T-cell (primary cell): ENCODE results near the gene PNPLA5. TPM values are rescaled to one million over a fixed set of nuclear protein-coding genes. Genes with fewer than 3 reads are reported as not detected.

ENCODE experiments used
- ATAC-seq, 4 experiments: fragments of 200-7000 bp in 3 of 4; fragments of 150-1000 bp in 1 of 4; cut with Tn5 transposase; replicated peaks in 1 of 4; 1 replicate in 3 of 4; 2 replicates in 1 of 4; pipeline ENCODE4 v1.10.0; 2021; ENCODE audit warnings: moderate library complexity in 3 of 4, mild to moderate bottlenecking in 2 of 4, moderate number of reproducible peaks in 1 of 4
- CTCF ChIA-PET, 2 donors: fragments of 300-600 bp; sonication (Branson Sonifier 250); formaldehyde crosslinking; loops; one replicate each; lab custom pipeline; 2022; ENCODE audit warnings: antibody characterized with exemption in 2 of 2; lab: Charles Lee
- POLR2A ChIA-PET, 2 donors: fragments of 300-600 bp; sonication (Branson Sonifier 250); formaldehyde crosslinking; loops; one replicate each; lab custom pipeline; 2022; ENCODE audit warnings: antibody characterized with exemption in 2 of 2; lab: Charles Lee
- DNase-seq, 35 experiments: peaks; one replicate each; pipeline versions ENCODE4 v3.0.0 to v3.0.0-alpha.2; 2013 to 2023
- H3K27ac ChIP-seq: one replicate; pipeline ENCODE4 v1.5.1; 2013; ENCODE audit warnings: low read length
- H3K27me3 ChIP-seq, 2 experiments: replicated peaks in 1 of 2; 1 replicate in 1 of 2; 2 replicates in 1 of 2; pipeline versions ENCODE4 v1.6.1 to v1.7.0; 2013; ENCODE audit warnings: low read length in 1 of 2, mixed read lengths in 1 of 2; ENCODE audit not compliant: control insufficient read depth in 2 of 2, insufficient read depth in 2 of 2; ENCODE audit errors: extremely low read depth in 1 of 2
- H3K36me3 ChIP-seq, 2 donors: 1 replicate in 1 of 2; 2 replicates in 1 of 2; pipeline versions ENCODE4 v1.6.1 to v1.7.0; 2013; ENCODE audit warnings: low read length in 1 of 2; ENCODE audit not compliant: control insufficient read depth in 2 of 2, insufficient read depth in 1 of 2; ENCODE audit errors: extremely low read depth in 1 of 2
- H3K4me1 ChIP-seq, 2 experiments: 1 replicate in 1 of 2; 2 replicates in 1 of 2; pipeline versions ENCODE4 v1.6.1 to v1.7.0; 2013; ENCODE audit warnings: low read length in 2 of 2, mixed read lengths in 1 of 2; ENCODE audit not compliant: insufficient read depth in 2 of 2, control insufficient read depth in 1 of 2; ENCODE audit errors: extremely low read depth in 1 of 2
- H3K4me3 ChIP-seq, 2 donors: 1 replicate in 1 of 2; 2 replicates in 1 of 2; pipeline versions ENCODE4 v1.5.1 to v1.7.0; 2013; ENCODE audit warnings: mild to moderate bottlenecking in 2 of 2, low read length in 1 of 2, moderate library complexity in 1 of 2; ENCODE audit not compliant: control insufficient read depth in 1 of 2; ENCODE audit errors: extremely low read depth in 1 of 2
- H3K9me3 ChIP-seq: 2 replicates; pipeline ENCODE4 v1.7.0; 2013
- H3K27ac Mint-ChIP-seq, 2 donors: one replicate each; pipeline ENCODE4 v1.8.0; 2020 to 2021; ENCODE audit warnings: mild to moderate bottlenecking in 2 of 2, mixed read lengths in 2 of 2
- H3K27me3 Mint-ChIP-seq, 2 donors: one replicate each; pipeline ENCODE4 v1.8.0; 2021 to 2022; ENCODE audit warnings: mixed read lengths in 2 of 2
- H3K36me3 Mint-ChIP-seq: one replicate; pipeline ENCODE4 v1.8.0; 2021; ENCODE audit warnings: mixed read lengths
- H3K4me1 Mint-ChIP-seq, 3 donors: one replicate each; pipeline ENCODE4 v1.8.0; 2020 to 2022; ENCODE audit warnings: mixed read lengths in 3 of 3, mild to moderate bottlenecking in 1 of 3
- H3K4me3 Mint-ChIP-seq, 3 donors: one replicate each; pipeline ENCODE4 v1.8.0; 2020 to 2022; ENCODE audit warnings: mild to moderate bottlenecking in 3 of 3, mixed read lengths in 3 of 3, moderate library complexity in 3 of 3
- H3K9me3 Mint-ChIP-seq, 3 donors: one replicate each; pipeline ENCODE4 v1.8.0; 2020 to 2022; ENCODE audit warnings: mixed read lengths in 3 of 3
- WGBS: methylation state at CpG from one replicate; pipeline ENCODE4 v1.1.5; 2013; ENCODE audit warnings: missing lambda C conversion rate; ENCODE audit not compliant: insufficient coverage; 5-methylcytosine and 5-hydroxymethylcytosine counted together
- total RNA-seq, 35 experiments: library from RNA in 6 of 35; stranded (reverse) in 6 of 35; fragments of 120-200 nt in 1 of 35; gene quantifications; one replicate each; pipeline versions ENCODE4 v1.2.1 to v1.2.4 and lab custom pipeline; 2013 to 2026

The PNPLA5 gene
- total RNA-seq, 5 donors from 2014 or later (not counting 1 experiment from before 2014, with no cell fraction given): not detected

GRCh38 chr22:43884600-43885318 is 7.1 kb downstream of the PNPLA5 start:
- no peak overlapping the region for H3K4me3 Mint-ChIP-seq
- peak in 19 of 35 experiments; percentile 4 to 55 (median 21) for DNase-seq
- no peaks in the 10 kb centered on the region for H3K9me3 Mint-ChIP-seq
- H3K36me3 ChIP-seq: no peaks in the 10 kb centered on the region
- H3K9me3 ChIP-seq: no peaks in the 10 kb centered on the region
- no peak for ATAC-seq
- POLR2A ChIA-PET: no interaction called here
- peaks cover under 1 to 76% of the 10 kb centered on the region in 2 experiments for H3K27me3 ChIP-seq
- H3K4me1 Mint-ChIP-seq: no peaks in the 10 kb centered on the region
- H3K36me3 Mint-ChIP-seq: no peaks in the 10 kb centered on the region
- 13% methylated on average over 13 of the region's 18 CpGs for WGBS
- peaks cover 28 to 41% of the 10 kb centered on the region in 2 donors for H3K27me3 Mint-ChIP-seq
- no peak overlapping the region for H3K4me3 ChIP-seq
- no peak overlapping the region for H3K27ac ChIP-seq
- H3K27ac Mint-ChIP-seq: no peak overlapping the region
- peaks cover 0 to 14% of the 10 kb centered on the region in 2 experiments for H3K4me1 ChIP-seq
- CTCF ChIA-PET: interaction anchor here in 1 of 2 donors (0.5 kb wide), 1 partner anchor 758 kb away, joined by 3 read pairs; no protein-coding TSS in a partner anchor

DNA sequence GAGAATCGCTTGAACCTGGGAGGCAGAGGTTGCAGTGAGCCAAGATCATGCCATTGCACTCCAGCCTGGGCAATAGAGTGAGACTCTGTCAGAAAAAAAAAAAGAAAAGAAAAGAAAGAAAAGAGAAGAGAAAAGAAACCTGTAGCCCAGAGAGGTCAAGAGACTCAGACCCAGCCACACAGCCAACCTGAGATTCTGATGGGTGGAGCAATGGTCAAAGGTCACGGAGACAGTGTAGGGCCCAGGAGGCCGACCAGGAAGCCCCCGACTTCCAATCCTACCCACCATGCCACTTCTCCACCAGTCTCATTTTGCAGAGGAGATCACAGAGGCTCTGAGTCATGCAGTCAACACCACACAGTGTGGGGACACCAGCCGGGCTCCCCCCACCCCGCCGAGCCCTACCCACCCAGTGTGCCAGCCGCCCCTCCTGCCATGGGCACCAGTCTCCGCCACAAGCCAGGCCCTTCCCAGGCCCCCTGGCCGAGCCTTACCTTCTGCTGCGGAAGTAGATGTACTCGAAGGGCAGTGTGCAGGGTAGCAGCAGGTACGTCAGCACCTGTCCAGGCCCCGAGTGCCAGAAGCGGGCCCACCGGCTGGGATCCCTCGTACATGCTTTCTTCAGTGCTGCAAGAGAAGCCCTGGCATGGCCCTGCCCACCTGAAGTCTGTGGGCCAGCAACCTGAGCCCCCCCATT is 7.9 kb downstream of the PNPLA5 start:
- DNase-seq (no peak), ATAC-seq (no peak)
- H3K36me3 Mint-ChIP-seq: no peaks in the 10 kb centered on the region
- H3K4me1 Mint-ChIP-seq: no peaks in the 10 kb centered on the region
- H3K27ac ChIP-seq: no peak overlapping the region
- peaks cover 0 to 76% of the 10 kb centered on the region in 2 experiments for H3K27me3 ChIP-seq
- CTCF ChIA-PET: interaction anchor here (0.5 to 0.9 kb wide), 3 partner anchors 62 to 680 kb away, joined by 3 to 6 read pairs (median 3); no protein-coding TSS in a partner anchor
- peaks cover 29 to 35% of the 10 kb centered on the region in 2 donors for H3K27me3 Mint-ChIP-seq
- no peaks in the 10 kb centered on the region for H3K9me3 ChIP-seq
- no peak overlapping the region for H3K4me3 Mint-ChIP-seq
- H3K9me3 Mint-ChIP-seq: no peaks in the 10 kb centered on the region
- POLR2A ChIA-PET: no interaction called here
- H3K4me1 ChIP-seq: peaks cover 0 to 14% of the 10 kb centered on the region in 2 experiments
- no peaks in the 10 kb centered on the region for H3K36me3 ChIP-seq
- 81% methylated on average over 9 of the region's 17 CpGs for WGBS
- no peak overlapping the region for H3K4me3 ChIP-seq
- H3K27ac Mint-ChIP-seq: no peak overlapping the region

DNA sequence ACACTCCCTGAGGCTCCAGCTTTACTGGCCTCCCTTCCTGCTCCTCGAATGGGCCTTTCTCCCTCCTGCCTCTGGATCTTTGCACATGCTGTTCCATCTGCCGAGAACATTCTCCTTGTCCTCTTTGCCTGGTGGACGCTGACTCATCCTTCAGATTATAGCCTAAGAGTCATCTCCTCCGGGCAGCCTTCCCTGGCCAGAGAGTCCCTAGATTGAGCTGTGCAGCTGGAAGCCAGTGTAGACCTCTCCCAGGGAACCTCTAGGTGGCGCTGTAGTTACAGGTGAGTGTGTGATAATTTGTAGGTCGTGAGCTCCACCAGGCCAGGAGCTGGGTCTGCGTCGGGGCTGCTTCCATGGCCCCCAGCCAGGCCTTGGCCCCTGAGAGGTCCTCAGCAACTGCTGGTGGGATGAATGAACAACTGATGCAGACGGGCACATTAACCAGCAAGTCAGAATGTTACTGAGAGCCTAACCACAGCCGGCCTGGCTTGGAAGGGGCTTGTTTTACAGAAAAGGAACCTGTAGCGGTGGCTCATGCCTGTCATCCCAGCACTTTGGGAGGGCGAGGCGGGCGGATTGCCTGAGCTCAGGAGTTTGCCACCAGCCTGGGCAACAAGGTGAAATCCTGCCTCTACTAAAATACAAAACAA is 8.7 kb downstream of the PNPLA5 start:
- H3K4me1 Mint-ChIP-seq: no peaks in the 10 kb centered on the region
- no peak overlapping the region for H3K4me3 Mint-ChIP-seq
- peak; percentile 46 to 65 (median 54) for ATAC-seq
- 30% methylated on average over 13 of the region's 14 CpGs for WGBS
- peaks cover 0 to 14% of the 10 kb centered on the region in 2 experiments for H3K4me1 ChIP-seq
- no peak overlapping the region for H3K27ac Mint-ChIP-seq
- no peak overlapping the region for H3K27ac ChIP-seq
- H3K36me3 Mint-ChIP-seq: no peaks in the 10 kb centered on the region
- no peaks in the 10 kb centered on the region for H3K9me3 Mint-ChIP-seq
- DNase-seq: peak in 25 of 35 experiments; percentile 13 to 69 (median 27)
- peaks cover 28 to 37% of the 10 kb centered on the region in 2 donors for H3K27me3 Mint-ChIP-seq
- CTCF ChIA-PET: interaction anchor here (0.5 to 0.9 kb wide), 3 partner anchors 63 to 681 kb away, joined by 3 to 6 read pairs (median 3); no protein-coding TSS in a partner anchor
- no peak overlapping the region for H3K4me3 ChIP-seq
- peaks cover 0 to 78% of the 10 kb centered on the region in 2 experiments for H3K27me3 ChIP-seq
- POLR2A ChIA-PET: no interaction called here
- H3K9me3 ChIP-seq: no peaks in the 10 kb centered on the region
- H3K36me3 ChIP-seq: no peaks in the 10 kb centered on the region

DNA sequence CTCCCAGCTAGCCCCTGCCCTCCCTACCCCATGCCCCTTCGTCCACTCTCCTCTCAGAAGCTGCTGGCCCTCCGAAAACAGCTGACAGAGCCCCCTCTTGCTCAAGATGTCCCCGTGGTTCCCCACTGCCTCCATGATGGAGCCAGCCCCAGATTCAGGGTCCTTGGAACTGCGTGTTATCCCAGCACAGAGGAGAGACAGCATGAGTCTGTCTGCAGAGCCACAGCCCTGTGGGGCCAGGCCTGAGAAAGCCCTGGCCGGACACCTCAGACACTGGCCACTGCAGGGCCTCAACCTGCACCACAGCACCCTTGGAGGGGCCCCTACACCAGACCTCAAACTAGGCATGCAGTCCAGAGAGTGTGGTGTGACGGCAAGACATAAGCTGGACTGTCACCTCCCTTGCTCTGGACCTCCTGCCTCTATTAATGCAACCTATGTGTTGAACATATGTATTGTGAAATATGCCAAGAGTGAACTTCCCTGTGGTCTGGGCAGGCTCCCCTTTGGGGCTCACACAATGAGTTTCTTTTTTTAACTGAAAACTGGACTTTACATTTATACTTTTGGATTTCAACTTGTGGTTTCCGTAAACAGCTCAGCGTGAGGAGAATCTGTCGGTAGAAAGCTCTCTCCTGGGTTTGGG is 9.6 kb downstream of the PNPLA5 start:
- Histone ChIP-seq H3K4me1 (peaks cover 0 to 14% of the 10 kb centered on the region in 2 experiments), H3K27me3 (peaks cover 0 to 78% of the 10 kb centered on the region in 2 experiments), H3K4me3 (no peak overlapping the region), H3K36me3 (no peaks in the 10 kb centered on the region), H3K27ac (no peak overlapping the region), H3K9me3 (no peaks in the 10 kb centered on the region)
- ATAC-seq (no peak), DNase-seq (no peak)
- peaks cover 29 to 38% of the 10 kb centered on the region in 2 donors for H3K27me3 Mint-ChIP-seq
- no peaks in the 10 kb centered on the region for H3K4me1 Mint-ChIP-seq
- no peak overlapping the region for H3K4me3 Mint-ChIP-seq
- POLR2A ChIA-PET: no interaction called here
- WGBS: 64% methylated on average over 8 of the region's 9 CpGs
- no peak overlapping the region for H3K27ac Mint-ChIP-seq
- H3K36me3 Mint-ChIP-seq: no peaks in the 10 kb centered on the region
- no peaks in the 10 kb centered on the region for H3K9me3 Mint-ChIP-seq
- CTCF ChIA-PET: no interaction called here

DNA sequence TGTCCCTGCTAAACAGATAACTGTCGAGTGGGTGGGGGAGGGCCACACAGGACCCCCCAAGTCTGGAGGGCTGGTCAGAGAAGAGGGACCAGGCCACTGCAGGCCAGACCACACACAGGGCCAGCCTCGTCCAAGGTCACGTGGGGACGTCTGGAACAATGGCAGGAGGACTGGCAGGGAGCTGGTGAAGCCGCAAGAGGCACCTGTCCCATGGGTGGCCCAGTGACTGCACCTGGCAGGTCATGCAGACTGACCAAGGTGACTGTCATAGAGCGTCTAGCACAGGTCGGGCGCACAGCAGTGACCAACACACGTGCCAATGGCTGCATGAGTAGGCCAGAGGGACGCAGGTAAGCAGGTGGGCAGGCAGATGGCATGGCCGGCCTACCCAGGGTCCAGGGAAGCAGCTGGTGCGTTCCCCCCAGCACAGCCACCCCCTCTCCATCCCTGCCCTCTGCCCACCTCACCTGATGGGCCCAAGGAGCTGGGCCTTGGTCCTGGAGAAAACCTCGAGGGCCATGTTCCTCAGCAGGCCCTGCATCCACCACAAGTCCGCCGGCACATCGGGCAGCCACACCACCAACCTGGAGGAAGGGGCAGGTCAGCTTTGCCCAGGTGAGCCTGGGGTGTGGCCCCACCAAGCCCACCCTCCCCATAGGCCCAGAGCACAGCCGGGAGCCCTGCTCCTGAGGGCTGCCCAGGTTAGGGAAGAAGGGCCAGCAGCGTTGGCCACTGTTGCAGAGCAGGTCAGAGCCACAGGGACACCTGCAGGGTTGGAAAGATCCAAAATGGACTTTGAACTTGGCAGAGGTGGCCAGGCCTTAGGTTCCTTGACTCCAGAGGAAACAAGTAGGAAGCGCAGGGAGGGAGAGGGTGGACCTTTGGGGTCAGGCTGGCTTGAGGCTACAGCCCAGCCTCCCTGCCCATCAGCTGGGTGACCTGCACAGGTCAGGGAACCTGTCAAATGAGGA is 10.4 kb downstream of the PNPLA5 start:
- Histone ChIP-seq H3K27ac (no peak overlapping the region), H3K27me3 (peaks cover 0 to 80% of the 10 kb centered on the region in 2 experiments), H3K4me3 (no peak overlapping the region), H3K4me1 (peaks cover 0 to 14% of the 10 kb centered on the region in 2 experiments), H3K36me3 (no peaks in the 10 kb centered on the region), H3K9me3 (no peaks in the 10 kb centered on the region)
- WGBS: 77% methylated on average over 17 of the region's 19 CpGs
- Mint-ChIP-seq H3K27me3 (peaks cover 25 to 39% of the 10 kb centered on the region in 2 donors), H3K4me3 (no peak overlapping the region), H3K27ac (no peak overlapping the region), H3K4me1 (no peaks in the 10 kb centered on the region), H3K9me3 (no peaks in the 10 kb centered on the region), H3K36me3 (no peaks in the 10 kb centered on the region)
- DNase-seq (no peak), ATAC-seq (no peak)
- ChIA-PET POLR2A (no interaction called here), CTCF (no interaction called here)
